GM12864 (cell line): Measurements from ENCODE around the gene B4GALNT3.

ENCODE experiments used
- DNase-seq: peaks from one replicate; pipeline ENCODE4 v3.0.0-alpha.2; 2011; ENCODE audit warnings: low read depth
- H3K4me3 ChIP-seq: 2 replicates; pipeline ENCODE4 v1.5.1; 2011; ENCODE audit warnings: mild to moderate bottlenecking, low read depth, low read length, control low read depth
- TF ChIP-seq, protein P1 (sequence below): IDR thresholded peaks from 2 replicates; pipeline ENCODE4 v1.5.1; 2011; ENCODE audit warnings: low read depth, mild to moderate bottlenecking, moderate library complexity, low read length, control low read depth, inconsistent platforms; ENCODE audit errors: missing control alignments

B4GALNT3 gene

DNA sequence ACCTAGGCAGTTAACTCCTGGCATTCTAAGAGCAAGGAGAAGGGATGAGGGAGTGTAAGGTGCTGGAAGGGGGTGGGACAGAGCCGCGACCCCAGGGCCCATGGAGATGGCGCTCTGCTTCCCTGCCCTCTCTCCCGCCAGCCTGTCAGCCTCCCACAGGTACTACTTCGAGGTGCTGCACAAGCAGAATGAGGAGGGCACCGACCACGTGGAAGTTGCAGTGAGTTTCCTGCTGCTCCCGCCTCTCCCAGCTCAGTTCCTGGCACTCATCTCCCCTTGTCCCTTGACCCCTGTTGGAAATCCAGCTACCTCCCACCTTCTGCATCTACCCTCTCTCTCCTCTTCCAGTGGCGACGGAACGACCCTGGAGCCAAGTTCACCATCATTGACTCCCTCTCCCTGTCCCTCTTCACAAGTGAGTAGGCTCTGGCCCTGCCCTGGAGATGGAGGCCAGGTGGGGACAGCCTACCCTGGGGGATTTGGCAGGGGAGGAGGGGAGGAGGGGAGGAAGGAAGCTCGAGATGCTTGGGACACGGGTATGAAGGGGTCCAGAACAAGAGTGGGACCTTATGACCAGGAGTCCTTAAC, 88.2 kb downstream of the B4GALNT3 start:
- no peak for DNase-seq
- H3K4me3 ChIP-seq, result no peak overlapping the region
- TF ChIP-seq, protein P1, sequence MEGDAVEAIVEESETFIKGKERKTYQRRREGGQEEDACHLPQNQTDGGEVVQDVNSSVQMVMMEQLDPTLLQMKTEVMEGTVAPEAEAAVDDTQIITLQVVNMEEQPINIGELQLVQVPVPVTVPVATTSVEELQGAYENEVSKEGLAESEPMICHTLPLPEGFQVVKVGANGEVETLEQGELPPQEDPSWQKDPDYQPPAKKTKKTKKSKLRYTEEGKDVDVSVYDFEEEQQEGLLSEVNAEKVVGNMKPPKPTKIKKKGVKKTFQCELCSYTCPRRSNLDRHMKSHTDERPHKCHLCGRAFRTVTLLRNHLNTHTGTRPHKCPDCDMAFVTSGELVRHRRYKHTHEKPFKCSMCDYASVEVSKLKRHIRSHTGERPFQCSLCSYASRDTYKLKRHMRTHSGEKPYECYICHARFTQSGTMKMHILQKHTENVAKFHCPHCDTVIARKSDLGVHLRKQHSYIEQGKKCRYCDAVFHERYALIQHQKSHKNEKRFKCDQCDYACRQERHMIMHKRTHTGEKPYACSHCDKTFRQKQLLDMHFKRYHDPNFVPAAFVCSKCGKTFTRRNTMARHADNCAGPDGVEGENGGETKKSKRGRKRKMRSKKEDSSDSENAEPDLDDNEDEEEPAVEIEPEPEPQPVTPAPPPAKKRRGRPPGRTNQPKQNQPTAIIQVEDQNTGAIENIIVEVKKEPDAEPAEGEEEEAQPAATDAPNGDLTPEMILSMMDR, result no peak

DNA sequence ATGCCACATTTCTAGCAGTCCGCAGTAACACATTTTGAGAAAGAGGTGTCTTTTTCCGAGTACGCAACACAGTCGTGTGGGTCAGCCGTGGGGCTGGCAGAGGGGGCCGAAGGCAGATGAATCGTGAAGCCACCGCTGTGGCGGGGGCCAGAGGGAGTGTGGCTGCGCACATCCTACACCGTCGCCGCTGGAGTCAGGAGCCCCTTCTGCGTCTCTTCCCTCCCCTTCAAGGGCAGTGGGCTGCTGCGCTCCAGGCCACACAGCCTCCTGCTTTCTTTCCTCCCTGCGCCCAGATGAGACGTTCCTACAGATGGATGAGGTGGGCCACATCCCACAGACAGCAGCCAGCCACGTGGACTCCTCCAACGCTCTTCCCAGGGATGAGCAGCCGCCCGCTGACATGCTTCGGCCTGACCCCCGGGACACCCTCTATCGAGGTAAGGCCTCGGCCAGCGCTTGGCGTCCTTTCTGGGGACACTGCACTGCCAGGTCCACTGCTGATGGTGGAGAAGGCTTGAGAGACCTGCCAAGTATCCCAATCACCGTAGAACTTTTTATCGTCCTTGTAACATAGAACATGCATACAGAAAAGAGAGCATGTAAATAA, 89.8 kb downstream of the B4GALNT3 start:
- no peak overlapping the region for H3K4me3 ChIP-seq
- TF ChIP-seq, protein P1, result no peak
- no peak for DNase-seq

DNA sequence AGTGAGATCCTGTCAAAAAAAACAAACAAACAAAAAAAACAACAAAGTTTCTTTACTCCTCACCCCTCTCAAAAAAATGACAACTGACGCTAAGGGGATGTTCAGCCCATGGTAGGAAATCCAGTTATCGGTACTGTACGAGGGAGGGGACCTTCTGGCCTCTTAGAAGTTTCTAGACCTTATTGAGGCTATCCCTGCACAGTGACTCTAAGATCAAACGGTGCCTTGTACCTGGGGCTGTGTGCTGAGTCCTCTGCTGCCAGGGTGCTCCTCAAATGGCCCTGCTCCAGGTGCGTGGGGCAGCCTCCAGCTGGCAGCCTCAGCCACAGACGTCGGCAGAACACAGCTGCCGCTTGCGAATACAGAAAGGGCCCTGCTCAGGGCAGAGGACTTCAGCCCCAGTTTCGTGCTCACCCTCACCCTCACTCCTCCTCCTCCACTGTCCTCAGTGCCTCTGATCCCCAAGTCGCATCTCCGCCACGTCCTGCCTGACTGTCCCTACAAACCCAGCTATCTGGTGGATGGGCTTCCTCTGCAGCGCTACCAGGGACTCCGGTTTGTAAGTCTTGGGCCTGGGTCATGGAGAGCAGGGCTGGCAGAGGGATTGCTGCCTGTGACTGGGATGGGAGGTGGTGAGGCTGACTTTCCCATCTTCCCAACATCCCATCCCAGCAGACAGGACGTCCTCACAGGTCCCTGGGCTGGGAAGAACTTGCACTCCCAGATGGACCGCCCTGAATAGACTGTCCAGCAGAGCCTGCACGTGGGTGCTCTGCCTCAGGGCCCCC, 90.9 kb downstream of the B4GALNT3 start:
- no peak for DNase-seq
- H3K4me3 ChIP-seq, result no peak overlapping the region
- TF ChIP-seq, protein P1, result no peak

DNA sequence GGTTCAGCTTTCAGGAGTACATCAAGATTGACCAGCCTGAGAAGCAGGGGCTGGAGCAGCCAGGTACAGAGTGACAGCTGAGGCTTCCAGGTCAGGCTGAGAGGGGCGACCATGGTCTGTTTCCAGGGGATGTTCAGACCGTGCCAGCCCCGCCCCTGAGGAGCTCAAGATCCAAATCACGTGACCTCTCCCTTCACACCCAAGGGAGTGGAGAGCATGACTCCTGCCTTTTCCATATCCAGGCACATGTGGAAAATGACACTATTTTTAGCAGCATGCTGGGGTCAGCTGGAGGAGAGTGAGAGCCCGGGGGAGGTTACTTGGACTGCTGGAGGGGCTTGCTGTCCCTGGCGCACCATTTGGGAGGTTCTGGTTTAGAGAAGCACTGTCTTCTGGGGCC, 92.7 kb downstream of the B4GALNT3 start:
- DNase-seq, result no peak
- TF ChIP-seq, protein P1, result no peak
- no peak overlapping the region for H3K4me3 ChIP-seq

DNA sequence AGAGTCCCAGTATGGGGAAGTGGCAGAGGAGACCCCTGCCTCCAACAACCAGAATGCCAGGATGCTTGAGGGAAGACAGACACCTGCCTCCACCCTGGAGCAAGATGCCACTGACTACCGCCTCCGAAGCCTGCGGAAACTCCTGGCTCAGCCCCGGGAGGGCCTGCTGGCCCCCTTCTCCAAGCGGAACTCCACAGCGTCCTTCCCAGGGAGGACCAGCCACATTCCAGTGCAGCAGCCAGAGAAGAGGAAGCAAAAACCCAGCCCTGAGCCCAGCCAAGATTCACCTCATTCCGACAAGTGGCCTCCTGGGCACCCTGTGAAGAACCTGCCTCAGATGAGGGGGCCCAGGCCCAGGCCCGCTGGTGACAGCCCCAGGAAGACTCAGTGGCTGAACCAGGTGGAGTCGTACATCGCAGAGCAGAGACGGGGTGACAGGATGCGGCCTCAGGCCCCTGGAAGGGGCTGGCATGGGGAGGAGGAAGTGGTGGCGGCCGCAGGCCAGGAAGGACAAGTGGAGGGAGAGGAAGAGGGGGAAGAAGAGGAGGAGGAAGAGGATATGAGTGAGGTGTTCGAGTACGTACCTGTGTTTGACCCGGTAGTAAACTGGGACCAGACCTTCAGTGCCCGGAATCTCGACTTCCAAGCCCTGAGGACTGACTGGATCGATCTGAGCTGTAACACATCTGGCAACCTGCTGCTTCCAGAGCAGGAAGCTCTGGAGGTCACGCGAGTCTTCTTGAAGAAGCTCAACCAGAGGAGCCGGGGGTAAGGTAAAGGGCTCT, 93.7 kb downstream of the B4GALNT3 start:
- no peak overlapping the region for H3K4me3 ChIP-seq
- TF ChIP-seq, protein P1, result no peak
- no peak for DNase-seq

DNA sequence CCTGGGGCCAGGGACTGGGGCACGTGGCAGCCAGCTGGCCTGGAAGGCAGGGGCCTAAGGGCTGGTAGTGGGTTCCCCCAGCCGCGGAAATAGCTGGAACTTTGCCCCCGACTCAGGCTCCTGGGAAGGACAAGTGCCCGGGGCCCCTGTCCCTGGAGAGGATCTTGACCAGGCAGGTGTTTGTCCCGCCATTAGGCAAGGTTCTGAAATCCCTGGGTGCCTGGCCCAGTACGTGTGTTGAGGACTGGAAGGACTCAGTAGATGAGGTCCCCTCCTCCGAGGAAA, 94.2 kb downstream of the B4GALNT3 start:
- DNase-seq, result no peak
- TF ChIP-seq, protein P1, result no peak
- no peak overlapping the region for H3K4me3 ChIP-seq
